ENCODE results near the gene SIRT6.
"Not testable (repeated sequence)": the region's sequence is repeated elsewhere in the genome, so short reads cannot be mapped to it uniquely, and the experiment has no call there.

The SIRT6 gene

DNA sequence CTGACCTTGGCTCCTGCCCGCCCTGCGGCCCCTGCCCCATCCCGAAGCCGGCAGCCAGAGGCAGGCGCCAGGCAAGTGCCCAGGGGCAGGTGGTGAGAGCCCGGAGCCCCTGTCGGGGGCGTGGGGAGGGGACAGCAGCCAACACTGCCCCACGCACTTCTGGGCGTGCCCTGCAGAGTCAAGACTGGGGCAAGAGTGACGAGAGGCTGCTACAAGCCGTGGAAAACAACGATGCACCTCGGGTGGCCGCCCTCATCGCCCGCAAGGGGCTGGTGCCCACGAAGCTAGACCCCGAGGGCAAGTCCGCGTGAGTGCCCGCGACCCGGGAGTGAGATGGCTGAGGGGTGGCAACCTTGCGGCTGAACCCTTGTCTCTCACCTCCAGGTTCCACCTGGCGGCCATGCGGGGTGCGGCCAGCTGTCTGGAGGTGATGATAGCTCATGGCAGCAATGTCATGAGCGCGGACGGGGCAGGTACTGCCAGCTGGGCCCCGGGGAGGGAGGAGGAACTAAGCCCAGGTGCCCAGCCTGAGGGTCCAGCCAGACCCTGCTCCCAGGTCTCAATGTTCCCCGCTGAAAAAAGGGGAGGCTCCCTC, 17.4 kb upstream of the SIRT6 start:
- DNase-seq = no peak

DNA sequence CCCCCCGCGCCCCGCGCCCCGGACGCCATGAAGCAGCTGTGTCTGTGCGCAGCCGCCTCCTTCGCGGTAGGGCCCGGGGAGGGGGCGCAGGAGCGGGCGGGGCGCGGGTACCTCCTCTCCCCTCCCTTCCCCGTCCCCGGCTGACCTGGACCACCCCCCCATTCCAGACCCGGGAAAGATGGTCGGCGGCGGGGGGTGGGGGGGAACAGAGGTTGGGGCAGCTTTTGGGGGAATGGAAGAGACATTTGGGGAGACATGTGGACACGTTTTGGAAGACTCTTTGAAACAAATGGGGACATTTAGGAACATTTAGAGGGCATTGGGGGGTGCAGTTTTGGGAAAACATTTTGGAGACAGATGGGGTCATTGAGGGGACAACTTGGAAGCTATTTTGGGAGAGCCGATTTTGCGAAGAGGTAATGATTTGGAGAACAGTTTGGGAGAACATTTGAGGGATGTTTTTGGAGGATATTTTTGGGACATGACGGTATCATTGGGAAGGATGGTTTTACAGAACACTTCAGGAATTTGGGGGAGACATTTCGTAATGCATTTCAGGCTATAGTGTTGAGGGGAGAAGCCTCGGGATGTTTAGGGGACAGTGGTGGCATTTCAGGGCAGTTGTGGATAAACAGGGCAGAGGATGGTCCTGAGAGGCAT, 16.2 kb upstream of the SIRT6 start:
- no peak for DNase-seq

DNA sequence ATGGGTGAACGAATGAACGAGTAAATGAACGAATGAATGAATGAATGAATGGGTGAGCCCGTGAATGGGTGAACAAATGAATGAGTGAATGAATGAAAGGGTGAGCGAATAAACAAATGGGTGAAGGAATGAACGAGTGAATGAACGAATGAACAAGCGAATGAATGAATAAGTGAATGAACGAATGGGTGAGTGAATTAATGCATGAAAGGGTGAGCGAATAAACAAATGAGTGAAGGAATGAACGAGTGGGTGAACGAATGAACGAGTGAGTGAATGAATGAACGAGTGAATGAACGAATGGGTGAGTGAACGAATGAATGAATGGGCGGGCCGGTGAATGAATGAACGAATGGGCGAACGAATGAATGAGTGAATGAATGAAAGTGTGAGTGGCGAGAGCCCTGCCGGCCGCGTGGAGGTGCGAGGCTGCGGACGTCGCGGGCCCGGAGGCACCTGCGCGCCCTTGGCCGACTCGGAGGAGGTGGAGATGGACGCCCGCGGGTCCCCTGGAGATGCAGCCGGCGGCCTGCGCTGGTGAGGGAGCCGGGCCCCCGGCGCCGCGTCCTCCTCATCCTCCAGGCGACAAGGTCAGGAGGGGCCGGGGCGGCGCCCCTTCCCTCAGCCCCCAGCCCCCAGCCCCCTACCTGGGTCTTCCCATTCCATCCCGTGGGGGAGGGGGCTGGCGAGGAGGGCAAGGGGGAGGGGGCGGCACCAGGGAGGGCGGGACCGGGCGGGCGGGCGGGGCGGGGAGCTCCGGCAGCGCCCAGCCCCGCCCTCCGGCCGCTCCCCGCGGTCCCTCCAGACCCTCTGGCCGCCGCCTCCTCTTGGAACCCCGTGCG, 15.5 kb upstream of the SIRT6 start:
- DNase-seq = no peak

DNA sequence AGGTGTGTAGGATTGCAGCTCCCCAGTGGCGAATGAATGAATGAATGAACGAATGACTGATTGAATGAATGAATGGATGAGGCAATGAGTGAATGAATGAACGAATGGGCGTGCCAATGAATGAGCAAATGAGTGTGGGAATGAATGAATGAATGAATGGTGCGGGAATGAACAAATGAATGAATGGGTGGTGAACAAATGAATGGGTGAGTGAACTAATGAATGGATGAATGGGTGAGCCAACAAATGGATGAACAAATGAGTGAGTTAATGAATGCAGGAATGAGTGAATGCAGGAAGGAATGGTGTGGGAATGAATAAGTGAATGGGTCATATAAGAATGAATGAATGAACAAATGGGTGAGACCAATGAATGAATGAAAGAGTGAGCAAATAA, 14.9 kb upstream of the SIRT6 start:
- no peak for DNase-seq

DNA sequence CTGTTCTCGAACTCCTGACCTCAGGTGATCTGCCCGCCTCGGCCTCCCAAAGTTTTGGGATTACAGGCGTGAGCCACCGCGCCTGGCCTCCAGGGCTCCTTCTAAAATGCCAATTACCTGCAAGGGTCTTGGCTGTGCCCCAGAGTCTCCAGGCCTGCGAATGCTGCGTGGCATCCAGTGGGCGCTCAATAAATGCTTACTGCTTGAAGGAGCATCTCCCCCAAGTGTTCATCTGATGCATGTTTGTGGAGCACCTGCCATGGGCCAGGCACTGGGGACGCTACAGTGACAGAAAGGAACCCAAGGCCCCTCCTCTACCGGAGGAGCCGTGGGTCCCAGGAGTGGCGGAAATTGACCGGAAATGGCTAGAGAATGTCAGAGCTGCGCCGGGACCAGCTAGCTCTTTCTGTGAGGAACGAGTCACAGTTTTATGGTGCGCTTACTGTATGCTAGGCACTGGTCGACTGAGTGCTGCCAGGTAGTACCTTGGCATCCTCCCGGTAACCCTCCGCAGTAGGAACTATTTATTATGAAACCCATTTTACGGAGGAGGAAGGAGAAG, 14.3 kb upstream of the SIRT6 start:
- DNase-seq = no peak

DNA sequence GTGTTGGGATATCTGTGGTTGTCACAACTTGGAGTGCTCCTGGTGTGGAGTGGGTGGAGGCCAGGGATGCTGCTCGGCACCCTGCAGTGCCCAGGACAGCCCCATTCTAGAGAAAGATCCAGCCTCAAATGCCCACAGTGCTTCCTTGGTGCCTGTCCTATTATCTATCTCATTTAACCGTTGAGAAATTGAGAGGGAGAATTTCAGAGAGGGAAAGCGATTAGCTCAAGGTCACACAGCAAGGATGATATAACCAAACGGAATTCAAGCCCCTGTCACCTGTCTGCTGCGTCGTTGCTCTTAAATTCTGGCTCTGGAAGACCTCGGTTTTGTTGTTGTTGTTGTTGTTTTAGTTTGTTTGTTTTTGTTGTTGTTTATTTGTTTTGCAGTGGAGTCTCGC, 13.6 kb upstream of the SIRT6 start:
- DNase-seq = no peak

DNA sequence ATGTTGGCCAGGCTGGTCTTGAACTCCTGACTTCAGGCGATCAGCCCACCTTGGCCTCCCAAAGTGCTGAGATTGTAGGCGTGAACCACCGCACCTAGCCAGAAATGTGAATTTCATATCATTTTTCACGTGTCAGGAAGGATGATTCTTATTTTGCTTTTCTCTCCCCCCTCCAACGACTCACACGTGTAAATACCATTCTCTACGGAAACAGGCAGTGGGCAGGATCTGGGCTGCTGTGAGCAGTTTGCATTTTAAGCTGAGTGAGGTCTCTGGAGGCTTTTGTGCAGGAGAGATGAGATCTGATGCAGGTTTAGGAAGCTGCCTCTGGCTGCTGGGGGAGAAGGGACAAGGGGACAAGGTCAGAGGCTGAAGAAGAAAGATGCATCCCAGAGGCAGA, 12.0 kb upstream of the SIRT6 start:
- DNase-seq = no peak

DNA sequence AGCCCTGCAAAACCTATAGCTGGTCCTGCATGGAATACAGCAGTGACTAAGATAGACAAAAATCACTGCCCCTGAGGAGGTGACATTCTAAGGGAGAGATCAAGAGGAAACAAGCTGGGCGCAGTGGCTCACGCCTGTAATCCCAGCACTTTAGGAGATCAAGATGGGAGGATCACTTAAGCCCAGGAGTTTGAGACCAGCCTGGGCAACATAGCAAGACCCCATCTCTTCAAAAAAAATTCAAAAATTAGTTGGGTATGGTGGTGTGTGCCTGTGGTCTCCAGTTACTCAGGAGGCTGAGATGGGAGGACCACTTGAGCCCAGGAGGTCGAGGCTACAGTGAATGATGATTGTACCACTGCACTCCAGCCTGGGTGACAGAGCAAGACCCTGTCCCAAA, 10.2 kb upstream of the SIRT6 start:
- not testable (repeated sequence) for DNase-seq

DNA sequence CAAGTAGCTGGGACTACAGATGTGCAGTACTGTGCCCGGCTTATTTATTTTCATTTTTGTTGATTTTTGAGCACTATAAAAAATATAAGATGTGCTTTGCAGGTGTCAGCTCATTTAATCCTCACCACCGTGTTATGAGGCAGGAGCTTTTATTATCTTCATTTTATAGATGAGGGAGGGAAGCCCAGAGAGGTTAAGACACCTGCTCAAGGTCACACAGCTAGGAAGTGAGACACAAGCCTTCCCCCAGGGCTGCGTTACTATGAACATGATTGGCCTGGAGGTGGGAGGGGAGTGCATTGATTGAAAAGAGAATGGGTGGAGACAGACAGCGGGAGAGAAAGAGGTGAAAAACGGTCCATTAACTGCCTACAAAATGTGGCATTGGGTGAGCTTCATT, 7.3 kb upstream of the SIRT6 start:
- no peak for DNase-seq

DNA sequence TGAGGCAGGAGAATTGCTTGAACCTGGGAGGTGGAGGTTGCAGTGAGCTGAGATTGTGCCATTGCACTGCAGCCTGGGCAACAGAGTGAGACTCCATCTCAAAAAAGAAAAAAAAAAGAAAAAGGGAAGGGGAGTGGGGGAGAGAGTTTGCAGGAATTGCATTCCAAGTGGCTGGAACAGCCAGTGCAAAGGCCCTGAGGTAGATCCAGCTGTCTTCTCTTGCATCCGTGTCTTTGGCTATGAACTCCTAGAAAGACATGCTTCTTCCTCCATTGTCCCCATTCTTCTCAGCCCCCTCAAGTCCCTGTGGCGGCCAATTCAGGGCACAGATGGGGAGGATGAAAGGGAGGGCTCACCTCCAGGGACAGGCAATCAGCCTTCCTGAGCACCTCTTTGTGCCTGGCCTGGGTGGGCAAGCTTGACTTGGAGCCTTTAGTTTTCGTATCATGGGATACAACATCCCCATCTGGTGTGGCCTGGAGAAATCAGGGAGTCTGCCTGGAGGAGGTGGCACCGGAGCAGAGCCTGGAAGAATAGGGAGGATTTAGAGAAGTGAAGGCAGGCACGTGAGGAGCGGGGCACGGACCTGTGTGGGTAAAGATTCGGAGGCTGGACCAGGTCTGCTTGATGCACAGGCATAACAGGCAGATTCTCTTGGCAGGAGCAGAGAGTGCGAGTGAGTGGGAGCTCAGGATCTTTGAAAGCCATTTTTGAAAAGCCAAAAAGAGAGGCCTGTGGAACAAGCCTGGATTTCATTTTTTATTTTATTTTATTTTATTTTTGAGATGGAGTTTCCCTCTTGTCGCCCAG, 5.2 kb upstream of the SIRT6 start:
- no peak for DNase-seq

DNA sequence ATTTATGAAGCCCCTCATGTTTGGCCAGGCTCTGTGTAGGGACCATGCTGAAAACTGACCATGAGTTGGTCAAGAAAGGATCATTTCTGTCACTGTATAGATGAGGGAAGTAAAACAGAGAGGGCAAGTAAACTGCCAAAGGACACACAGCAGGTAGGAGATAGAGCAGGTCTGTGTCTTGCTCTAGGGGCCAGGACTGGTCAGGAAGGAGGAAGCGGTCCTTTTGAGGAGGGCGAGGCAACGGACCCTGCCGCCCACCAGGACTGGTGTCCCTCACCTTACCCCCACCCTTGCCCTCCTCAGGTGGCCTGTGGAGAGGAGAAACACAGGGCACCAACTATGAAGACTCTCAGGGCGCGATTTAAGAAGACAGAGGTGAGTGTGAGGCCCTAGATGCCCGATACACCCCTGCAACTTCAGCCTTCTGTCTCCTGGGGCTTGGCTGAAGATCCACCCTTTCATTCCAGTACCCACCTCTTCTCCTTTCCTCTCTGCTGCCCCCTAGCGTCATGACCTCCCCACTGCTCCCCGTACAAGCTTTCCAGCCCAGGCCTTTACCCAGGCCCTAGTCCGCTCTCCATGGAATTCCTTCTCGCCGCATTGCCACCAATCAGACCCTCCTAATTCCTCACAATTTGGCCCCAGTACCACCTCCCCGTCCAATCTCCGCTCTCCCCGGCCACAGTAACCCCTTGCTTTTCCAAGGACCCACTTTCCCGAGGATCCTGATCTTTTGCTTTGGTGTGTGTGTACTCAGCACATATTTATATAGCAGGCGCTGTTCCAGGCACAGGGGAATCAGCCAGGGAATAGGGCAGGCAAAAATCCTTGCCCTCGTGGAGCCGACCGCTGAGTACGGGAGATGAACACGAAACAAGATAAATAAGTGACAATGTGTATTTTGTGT, 4.0 kb upstream of the SIRT6 start:
- peak; percentile 75 to 80 for DNase-seq

DNA sequence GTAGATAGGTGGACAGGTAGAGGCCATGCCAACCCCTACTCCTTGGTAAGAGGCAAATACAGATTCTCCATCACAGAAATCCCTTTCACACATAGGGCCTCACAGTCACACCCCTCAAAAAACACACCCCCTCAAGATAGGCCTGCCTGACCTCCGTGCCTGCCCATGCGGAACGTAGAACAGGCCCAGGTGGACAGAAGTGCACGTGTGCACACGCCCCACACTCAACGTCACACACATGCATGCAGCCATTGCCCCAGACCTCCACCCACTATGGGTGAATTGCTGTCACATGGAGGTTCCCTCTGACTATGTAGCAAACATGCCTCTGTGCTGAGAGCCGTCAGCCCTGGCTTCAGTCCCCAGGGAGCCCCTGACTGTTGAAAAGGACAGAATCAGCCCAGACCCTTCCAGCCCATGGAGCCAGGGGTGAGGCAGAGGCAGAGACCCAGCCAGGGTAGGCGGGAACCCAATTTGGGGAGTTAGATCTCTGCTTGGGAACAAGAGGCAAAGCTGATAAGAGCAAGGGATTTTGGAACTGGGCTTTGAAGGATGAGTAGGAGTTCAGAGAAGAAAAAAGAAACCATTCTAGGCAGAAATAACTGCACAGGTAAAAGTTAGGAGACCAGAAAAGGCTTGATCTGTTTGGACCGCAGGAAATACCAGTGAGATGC, 3.2 kb upstream of the SIRT6 start:
- DNase-seq = peak in 1 of 2 donors; percentile 27

DNA sequence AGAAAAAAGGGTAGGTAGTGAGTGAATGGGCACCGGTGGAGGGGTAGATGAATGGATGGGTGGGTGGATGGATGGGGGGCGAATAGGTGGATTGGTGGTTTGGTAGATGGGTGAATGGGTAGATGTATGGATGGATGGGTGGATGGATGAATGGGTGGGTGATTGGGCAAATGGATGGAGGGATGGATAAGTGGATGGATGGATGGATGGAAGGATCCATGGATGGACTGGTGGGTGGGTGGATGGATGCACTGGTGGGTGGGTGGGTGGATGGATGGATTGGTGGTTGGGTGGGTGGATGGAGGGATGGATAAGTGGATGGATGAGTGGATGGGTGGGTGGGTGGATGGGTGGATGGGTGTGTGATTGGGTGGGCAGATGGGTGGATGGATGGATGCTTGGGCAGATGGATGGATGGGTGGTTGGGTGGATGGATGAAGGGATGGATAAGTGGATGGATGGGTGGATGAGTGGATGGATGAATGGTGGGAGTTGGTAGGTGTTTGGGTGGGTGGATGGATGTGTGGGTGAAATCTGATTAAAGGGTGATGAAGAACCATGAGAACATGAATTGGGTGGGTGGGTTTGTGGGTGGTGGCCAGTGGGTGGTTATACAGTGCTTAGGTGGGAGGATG, 2.5 kb upstream of the SIRT6 start:
- DNase-seq = no peak

DNA sequence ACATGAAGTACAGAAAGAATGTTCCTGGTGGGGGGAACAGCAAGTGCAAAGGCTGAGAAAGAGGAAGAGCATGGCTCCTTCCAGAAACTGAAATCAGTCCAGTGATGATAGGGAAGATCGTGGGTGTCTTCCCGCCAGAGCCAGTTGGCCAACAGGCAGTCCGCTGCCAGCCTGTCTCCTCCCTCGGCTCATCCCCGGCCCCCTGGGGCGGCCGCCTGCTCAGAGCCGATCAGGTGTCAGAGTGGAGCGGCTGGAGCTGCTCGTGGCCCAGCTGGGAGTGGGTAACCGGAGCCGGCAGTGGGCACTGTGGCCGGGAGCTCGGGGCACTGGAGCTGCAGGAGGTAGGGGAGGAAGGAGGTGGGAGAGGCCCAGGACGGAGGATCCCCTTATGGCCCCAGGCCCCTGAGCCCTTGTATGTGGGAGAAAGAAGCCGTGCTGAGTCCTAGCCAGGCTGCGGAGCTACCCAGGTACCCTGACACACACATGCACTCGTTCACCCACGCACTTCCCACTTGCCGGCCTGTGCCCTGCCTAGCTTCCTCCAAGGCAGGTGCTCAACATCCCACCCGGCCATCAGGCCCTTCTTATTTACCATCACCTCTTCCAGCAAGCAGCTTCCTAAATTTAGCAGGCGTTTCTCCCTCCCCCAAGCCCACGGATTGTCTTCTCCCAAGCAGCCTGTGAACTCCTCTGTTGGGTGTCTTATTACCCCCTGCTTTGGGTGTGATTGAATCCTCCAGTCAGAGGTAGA, 1.8 kb upstream of the SIRT6 start:
- peak; percentile 74 to 84 for DNase-seq

DNA sequence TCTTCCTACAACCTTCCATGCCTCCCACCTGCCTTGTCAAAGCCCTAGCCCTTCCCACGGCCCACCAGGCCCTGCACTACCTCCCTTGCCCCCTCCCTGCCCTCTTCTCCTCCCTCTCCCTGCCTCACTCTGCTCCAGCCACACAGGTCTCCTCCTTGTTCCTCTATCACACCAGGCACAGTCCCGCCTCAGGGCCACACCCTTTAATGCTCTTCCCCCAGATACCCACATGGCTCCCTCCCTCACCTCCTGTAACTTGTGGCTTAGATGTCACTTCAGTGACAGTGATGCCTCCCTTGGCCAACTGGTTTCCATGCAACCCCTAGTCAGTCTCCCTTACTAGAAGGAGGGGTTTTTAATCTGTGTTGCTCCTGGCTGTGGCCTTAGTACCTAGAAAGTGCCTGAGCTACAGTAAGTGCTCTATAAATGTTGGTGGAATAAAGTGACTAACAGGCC, 1.3 kb downstream of the SIRT6 start:
- DNase-seq = peak; percentile 21 to 30

DNA sequence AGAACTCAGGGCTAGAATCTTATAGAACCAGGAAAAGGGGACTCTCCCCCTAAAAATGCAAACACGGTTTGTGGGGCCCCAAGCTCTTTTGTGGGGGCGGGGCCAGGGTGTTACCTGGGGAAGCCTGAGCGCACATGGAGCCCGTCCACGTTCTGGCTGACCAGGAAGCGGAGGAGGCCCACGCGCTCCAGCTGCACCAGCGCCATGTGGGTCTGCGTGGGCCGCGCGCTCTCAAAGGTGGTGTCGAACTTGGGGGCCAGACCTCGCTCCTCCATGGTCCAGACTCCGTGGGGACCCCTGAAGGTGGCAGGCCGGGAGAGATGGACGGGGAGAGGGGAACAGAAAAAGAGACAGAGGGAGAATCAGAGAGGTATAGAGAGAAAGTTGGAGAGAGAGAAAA, 3.4 kb downstream of the SIRT6 start:
- DNase-seq = no peak

DNA sequence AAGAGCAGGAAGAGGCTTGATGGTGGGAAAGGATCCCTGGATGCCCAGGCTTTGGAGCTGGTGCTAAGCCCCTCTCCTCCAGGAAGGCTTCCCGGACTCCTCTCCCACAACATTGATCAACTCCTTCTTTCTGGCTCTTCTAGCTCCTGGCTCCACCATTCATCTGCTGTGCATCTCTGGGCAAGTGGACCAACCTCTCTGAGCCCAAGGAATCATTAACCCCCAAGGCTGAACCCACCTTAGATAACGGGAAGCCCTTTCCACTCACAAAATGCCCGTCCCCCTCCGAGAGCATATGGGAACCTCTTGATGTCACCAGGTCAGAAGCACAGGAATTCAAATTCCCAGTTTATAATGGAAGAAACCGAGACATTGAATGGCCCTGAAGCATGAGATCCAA, 5.2 kb downstream of the SIRT6 start:
- no peak for DNase-seq

DNA sequence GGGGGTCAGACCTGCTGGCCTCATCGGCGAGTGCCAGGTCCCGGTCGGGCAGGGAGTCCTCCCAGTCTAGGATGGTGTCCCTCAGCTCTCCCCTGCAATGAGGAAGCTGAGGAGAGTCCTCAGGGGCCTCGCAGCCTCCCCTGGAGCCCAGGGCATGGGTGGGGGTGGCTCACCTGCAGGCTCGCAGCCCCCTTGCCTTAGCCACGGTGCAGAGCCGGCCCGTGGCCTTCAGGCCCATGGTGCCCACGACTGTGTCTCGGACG, 6.8 kb downstream of the SIRT6 start:
- no peak for DNase-seq

DNA sequence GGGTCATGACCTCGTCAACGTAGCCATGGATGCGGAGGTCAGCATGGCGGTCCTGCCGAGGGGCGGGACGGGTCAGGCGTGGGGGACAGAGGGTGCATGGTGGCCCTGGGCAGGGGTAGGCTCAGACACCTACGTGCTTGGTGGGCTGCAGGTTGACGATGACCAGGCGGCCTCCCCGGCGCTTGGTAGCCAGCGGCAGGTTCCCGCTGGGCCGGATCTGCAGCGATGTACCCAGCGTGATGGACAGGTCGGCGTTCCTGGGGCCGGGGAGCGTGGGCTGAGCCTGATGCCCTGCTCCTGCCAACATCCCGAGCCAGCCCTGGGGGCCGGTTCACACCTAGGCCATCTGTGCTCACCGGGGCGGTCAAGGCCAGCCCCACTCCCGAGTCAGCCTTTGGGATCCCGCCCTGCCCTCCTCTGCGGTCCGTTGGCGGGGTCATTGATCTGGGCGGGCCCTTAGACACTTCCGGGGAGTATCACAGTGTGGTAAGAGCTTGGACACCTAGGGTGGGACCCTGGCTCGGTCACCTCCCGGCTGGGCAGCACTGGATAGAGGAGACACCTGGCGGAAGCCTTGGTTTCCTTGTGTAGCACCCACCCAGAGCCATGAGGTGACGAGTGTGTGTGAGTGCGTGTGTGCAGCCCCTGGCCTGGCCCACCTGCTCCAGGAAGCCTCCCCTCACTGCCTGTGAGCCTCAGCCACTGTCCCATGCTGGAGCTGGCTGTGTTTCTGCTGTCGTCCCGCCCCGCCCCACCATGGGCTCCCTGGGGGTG, 7.3 kb downstream of the SIRT6 start:
- DNase-seq = no peak

All from inflammatory macrophage (primary cell).